ES-I3 (cell line): ENCODE data around the gene PODXL.
"Not testable (repeated sequence)": the region's sequence is repeated elsewhere in the genome, so short reads cannot be mapped to it uniquely, and the experiment has no call there.

ENCODE experiments used
- H3K36me3 ChIP-seq: 2 replicates; pipeline ENCODE4 v1.6.1; 2013; ENCODE audit warnings: mild to moderate bottlenecking, low read length, control low read depth, moderate library complexity; ENCODE audit not compliant: insufficient read depth
- H3K4me1 ChIP-seq: 2 replicates; pipeline ENCODE4 v1.6.1; 2013; ENCODE audit warnings: mild to moderate bottlenecking, control low read depth, low read length; ENCODE audit not compliant: insufficient read depth
- H3K9ac ChIP-seq: 2 replicates; pipeline ENCODE4 v1.6.1; 2013; ENCODE audit warnings: low read depth, mild to moderate bottlenecking, low read length, moderate library complexity
- H3K9me3 ChIP-seq: 2 replicates; pipeline ENCODE4 v1.6.1; 2013; ENCODE audit warnings: mild to moderate bottlenecking, low read length, moderate library complexity; ENCODE audit not compliant: control insufficient read depth, insufficient read depth

The PODXL gene

DNA sequence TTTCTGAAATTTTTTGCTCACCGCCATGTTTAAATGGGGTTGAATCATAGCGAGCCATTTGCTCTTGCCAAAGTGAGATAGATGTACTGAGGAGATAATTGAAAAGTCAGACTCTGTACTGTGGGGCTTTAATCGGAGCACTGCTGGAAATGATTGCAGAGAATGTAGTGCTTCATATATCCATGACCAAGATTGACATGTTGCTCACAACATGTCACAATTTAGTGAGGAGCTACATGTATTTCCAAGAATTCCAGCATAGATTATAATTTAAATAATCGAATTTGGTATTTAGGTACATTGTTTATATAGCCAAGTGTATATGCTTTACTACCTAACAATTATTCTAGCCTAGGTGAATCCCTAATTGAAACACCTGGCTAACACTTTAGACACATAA is 66.5 kb downstream of the PODXL start:
- Histone ChIP-seq H3K9me3 (no peaks in the 10 kb centered on the region), H3K9ac (no peak overlapping the region), H3K4me1 (no peaks in the 10 kb centered on the region), H3K36me3 (no peaks in the 10 kb centered on the region)

DNA sequence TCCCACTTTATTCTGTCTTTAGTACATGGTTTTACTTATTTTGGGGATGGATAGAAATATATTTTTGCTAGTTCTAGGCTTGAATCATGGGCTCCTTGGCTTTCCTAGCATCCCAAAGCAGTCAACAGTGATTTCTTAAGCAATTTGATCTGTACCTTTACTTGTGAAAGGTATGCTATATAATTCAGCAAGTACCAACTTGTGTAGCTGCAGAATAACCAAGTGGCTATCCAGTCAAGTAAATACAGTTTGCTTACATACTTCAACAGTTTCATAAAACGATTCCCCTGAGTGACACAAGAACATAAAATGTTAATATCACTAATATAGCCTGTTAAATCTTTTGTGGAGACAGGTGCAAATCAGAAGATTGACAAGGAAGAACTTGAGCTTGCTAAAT is 67.2 kb downstream of the PODXL start:
- no peaks in the 10 kb centered on the region for H3K36me3 ChIP-seq
- no peaks in the 10 kb centered on the region for H3K4me1 ChIP-seq
- no peaks in the 10 kb centered on the region for H3K9me3 ChIP-seq
- H3K9ac ChIP-seq = no peak overlapping the region

DNA sequence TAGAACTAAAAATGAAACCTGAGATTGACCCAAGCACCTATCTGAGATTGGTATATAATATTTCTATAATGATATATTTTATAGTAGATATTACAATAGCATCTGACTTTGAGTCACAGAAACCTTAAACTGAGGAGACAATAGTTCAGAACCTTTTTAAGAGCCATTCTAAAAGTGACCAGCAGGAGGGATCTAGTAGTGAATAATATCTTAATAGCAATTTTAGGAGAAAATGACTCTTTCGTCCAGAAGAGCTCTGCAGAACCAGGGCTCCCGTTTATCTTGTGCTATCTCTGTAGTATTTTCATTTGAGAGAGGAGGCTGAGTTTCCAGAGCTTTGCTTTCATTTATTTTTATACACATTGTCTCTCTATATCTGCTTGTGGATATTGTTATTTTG is 68.1 kb downstream of the PODXL start:
- Histone ChIP-seq H3K36me3 (no peaks in the 10 kb centered on the region), H3K4me1 (no peaks in the 10 kb centered on the region), H3K9me3 (no peaks in the 10 kb centered on the region), H3K9ac (no peak overlapping the region)

GRCh38 chr7:131487217-131487616 is 69.2 kb downstream of the PODXL start:
- Histone ChIP-seq H3K9me3 (no peaks in the 10 kb centered on the region), H3K36me3 (no peaks in the 10 kb centered on the region), H3K9ac (no peak overlapping the region)

GRCh38 chr7:131486346-131486745 is 70.1 kb downstream of the PODXL start:
- no peaks in the 10 kb centered on the region for H3K9me3 ChIP-seq
- H3K4me1 ChIP-seq = no peaks in the 10 kb centered on the region
- no peak overlapping the region for H3K9ac ChIP-seq
- H3K36me3 ChIP-seq = no peaks in the 10 kb centered on the region

More at GRCh38 chr7:131487217-131487616, 69.2 kb downstream of the PODXL start:
- H3K4me1 ChIP-seq = no peaks in the 10 kb centered on the region

GRCh38 chr7:131483586-131483985 is 72.8 kb downstream of the PODXL start:
- Histone ChIP-seq H3K36me3 (no peaks in the 10 kb centered on the region), H3K9me3 (no peaks in the 10 kb centered on the region), H3K4me1 (peaks cover 7% of the 10 kb centered on the region; the same call in 1 of the 2 replicates), H3K9ac (no peak overlapping the region)

- H3K36me3 ChIP-seq = no peaks in the 10 kb centered on the region
- H3K4me1 ChIP-seq = peaks cover 7% of the 10 kb centered on the region; the same call in 1 of the 2 replicates
- H3K9me3 ChIP-seq = no peaks in the 10 kb centered on the region
- no peak overlapping the region for H3K9ac ChIP-seq
These were observed 73.6 kb downstream of the PODXL start for GRCh38 chr7:131482800-131483199.

- Histone ChIP-seq H3K9ac (no peak overlapping the region), H3K4me1 (peaks cover 7% of the 10 kb centered on the region; the same call in 1 of the 2 replicates), H3K36me3 (no peaks in the 10 kb centered on the region), H3K9me3 (no peaks in the 10 kb centered on the region)
These were observed 75.8 kb downstream of the PODXL start for GRCh38 chr7:131480384-131481315.

DNA sequence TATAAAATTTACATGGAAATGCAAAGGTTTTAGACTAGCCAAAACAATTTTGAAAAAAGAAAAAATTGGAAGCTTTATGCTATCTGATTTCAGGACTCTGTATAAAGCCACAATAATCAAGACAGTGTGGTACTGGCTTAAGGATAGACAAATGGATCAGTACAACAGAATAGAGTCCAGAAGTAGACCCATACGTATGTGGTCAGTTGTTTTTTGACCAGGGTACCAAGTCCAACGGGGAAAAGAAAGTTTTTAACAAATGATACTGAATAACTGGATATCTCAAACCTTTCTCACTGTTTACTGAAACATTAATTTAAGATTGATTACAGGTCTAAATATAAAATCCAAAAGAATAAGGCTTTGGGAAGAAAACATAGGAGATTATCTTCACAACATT is 79.7 kb downstream of the PODXL start:
- H3K9me3 ChIP-seq = no peaks in the 10 kb centered on the region
- H3K9ac ChIP-seq = no peak overlapping the region
- H3K36me3 ChIP-seq = peaks cover 4% of the 10 kb centered on the region; the same call in 1 of the 2 replicates
- peaks cover 7% of the 10 kb centered on the region; the same call in 1 of the 2 replicates for H3K4me1 ChIP-seq

GRCh38 chr7:131471250-131472004 is 85.0 kb downstream of the PODXL start:
- peaks cover 4% of the 10 kb centered on the region; the same call in 1 of the 2 replicates for H3K36me3 ChIP-seq
- H3K9ac ChIP-seq = no peak overlapping the region
- no peaks in the 10 kb centered on the region for H3K4me1 ChIP-seq
- H3K9me3 ChIP-seq = no peaks in the 10 kb centered on the region

DNA sequence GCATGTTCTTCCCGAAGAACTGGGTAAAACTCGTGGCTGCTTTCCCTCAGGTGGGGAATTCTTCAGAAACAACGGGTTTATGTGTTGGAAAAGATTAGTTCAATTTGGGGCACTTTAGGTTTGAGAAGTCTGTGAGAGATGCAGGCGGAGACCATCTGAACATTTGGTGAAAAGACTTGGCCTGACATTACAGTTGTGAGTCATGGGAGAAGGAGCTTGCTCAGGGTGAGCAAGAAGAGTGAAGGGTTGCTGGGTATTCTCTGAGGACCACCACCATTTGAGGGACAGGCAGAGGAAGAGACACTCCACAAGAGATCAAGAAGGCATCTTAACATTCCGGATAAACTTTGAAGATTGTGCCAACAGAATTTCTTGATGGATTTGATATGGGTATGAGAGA is 88.6 kb downstream of the PODXL start:
- Histone ChIP-seq H3K4me1 (no peaks in the 10 kb centered on the region), H3K36me3 (peaks cover 3% of the 10 kb centered on the region; the same call in 1 of the 2 replicates)

GRCh38 chr7:131466735-131467365 is 89.6 kb downstream of the PODXL start:
- H3K9me3 ChIP-seq = no peaks in the 10 kb centered on the region
- no peak overlapping the region for H3K9ac ChIP-seq
- H3K36me3 ChIP-seq = peaks cover 3% of the 10 kb centered on the region; the same call in 1 of the 2 replicates
- no peaks in the 10 kb centered on the region for H3K4me1 ChIP-seq

More for the DNA sequence above, 88.6 kb downstream of the PODXL start:
- Histone ChIP-seq H3K9ac (no peak overlapping the region), H3K9me3 (no peaks in the 10 kb centered on the region)

DNA sequence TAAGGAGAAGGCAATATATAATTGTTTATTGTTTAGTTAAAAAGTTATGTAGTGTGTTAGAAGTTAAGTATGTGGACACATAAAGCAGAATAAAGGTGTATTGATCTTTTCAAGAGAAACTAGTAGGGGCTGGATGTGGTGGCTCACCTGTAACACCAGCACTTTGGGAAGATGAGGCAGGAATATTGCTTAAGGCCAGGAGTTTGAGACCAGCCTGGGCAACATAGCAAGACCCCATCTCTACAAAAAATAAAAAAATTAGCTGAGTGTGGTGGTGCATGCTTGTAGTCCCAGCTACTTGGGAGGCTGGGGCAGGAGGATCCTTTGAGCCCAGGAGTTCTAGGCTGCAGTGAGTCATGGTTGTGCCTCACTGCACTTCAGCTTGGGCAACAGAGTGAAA is 93.7 kb downstream of the PODXL start:
- H3K9me3 ChIP-seq, H3K9ac ChIP-seq, H3K36me3 ChIP-seq, H3K4me1 ChIP-seq: not testable (repeated sequence)

DNA sequence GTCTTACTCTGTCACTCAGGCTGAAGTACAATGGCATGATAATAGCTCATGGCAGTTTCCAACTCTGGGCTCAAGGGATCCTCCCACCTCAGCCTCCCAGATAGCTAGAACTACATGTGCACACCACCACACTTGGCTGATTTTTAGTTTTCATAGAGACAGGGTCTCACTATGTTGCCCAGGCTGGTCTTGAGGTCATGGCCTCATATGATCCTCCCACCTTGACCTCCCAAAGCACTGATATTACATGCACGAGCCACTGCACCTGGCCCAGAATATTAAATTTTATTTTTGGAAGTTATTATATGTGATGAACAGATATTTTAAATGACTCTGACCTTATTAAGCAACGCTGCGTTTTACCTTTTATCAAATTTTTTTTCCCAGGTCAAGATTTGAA is 94.4 kb downstream of the PODXL start:
- no peaks in the 10 kb centered on the region for H3K9me3 ChIP-seq
- peaks cover 3% of the 10 kb centered on the region; the same call in 1 of the 2 replicates for H3K36me3 ChIP-seq

More for the DNA sequence above, 94.4 kb downstream of the PODXL start:
- Histone ChIP-seq H3K9ac (no peak overlapping the region), H3K4me1 (peaks cover 6% of the 10 kb centered on the region)
